Suppressor macrophage treated with lipopolysaccharide for 1 hour (primary cell): ENCODE data around the gene ARHGAP32.

Experiments used
- DNase-seq, 3 donors: peaks; one replicate each; pipeline ENCODE4 v3.0.0-alpha.2; 2020 to 2022

The ARHGAP32 gene

DNA sequence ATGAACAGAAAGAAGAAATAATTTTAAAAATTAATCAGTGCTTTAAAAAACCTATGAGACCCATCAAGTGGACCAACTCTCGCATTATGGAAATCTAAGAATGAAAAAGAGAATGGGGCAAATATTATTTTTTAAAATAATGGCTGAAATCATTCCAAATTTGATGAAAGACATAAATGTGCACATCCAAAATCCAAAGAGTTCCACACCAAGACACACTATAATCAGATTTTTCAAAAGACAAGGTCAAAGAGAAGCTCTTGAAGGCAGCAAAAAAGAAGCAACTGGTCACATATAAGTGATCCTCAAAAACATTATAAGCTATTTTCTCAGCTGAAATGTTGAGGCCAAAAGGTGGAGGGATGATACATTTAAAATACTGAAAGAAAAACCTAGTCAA lies 85.3 kb downstream of the ARHGAP32 start:
- no peak for DNase-seq

DNA sequence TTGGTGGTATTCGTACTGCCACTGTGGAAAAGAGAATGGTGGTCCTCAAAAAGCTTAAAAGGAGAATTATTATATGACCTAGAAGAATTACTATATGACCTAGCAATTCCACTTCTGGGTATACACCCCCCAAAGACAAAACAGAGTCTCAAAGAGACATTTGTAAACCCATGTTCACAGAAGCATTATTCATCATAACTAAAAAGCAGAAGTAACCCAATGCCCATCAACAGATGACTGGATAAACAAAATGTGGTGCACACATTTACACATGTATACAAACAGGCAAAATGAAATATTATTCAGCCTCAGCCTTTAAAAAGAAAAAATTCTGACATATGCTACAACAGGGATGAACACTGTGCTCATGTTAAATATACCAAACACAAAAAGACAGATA lies 89.4 kb downstream of the ARHGAP32 start:
- DNase-seq, result peak in 1 of 3 donors; percentile 6

DNA sequence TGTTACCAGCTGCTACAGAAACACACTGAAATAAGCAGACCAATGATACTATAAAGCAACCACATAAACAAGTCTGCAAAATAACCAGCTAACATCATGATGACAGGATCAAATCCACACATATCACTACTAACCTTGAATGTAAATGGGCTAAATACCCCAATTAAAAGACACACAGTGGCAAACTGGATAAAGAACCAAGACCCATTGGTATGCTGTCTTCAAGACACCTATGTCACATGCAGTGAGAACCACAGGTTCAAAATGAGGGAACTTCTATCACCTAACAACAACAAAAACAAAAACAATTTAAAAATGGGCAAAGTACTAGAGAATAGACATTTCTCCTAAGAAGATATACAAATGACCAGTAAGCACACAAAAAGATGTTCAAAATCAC lies 89.9 kb downstream of the ARHGAP32 start:
- no peak for DNase-seq

DNA sequence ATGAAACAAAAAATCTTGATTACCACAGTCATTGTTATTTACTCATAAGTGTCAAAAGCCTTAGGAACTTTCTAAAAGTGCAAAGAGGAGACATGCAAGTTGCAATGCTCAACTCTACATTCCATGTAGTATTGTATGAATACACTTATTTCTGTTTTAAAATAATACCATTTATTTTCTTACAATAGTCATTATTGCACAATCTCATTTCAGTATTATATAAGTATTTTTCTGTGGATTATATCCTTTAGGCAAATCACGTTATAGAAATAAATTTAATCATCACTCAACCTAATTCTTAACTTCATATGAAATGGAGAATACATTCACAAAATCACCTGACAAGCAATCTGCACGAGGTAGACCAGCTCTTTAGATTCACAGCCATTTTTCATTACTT lies 98.8 kb downstream of the ARHGAP32 start:
- peak in 1 of 3 donors; percentile 13 for DNase-seq

DNA sequence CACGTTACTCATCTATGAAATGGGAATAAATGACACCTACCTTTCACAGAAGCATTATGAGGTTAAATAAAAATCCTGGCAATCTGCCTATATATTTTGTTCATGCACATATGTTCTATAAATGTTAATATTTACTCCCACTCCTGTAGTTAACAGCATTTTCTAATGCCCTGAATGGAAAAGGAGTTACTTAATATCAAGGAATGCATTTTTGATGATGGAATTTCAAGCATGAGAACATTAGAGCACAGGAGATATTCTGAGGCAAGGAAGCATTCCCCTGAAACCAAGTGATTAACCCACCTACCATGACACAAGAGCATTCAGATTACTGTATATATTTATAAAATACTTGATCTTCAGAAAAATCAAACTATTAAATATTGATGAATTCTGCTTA lies 102.1 kb downstream of the ARHGAP32 start:
- DNase-seq, result no peak

DNA sequence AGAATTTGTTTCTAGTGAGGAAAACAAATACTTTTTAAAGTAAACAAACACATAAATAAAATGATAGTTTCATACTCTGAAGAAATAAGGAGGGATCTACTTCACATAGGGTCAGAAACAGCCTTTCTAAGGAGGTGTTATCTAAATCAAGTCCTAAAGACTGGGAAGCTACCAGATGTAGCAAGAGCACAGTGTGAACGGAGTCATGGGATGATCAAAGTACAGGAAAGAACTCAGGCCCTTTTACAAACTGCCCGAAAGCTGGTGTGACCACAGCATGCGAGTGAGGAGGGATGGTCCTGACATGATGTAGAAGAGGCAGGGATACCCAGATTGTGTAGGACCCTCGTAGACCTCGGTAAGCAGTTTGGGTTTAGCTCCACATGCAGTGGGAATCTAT lies 102.8 kb downstream of the ARHGAP32 start:
- DNase-seq, result peak in 1 of 3 donors; percentile 1

DNA sequence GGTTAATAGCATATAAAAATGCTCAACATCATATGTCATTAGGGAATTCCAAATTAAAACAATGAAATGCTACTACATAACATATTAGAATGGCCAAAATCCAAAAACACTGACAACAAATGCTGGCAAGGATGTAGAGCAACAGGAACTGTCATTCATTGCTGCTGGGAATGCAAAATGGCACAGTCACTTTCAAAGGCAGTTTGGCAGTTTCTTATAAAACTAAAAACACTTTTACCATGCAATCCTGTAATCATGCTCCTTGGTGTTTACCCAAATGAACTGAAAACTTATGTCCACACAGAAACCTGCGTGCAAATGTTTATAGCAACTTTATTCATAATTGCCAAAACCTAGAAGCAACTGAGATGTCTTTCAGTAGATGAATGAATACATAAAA lies 105.1 kb downstream of the ARHGAP32 start:
- no peak for DNase-seq

DNA sequence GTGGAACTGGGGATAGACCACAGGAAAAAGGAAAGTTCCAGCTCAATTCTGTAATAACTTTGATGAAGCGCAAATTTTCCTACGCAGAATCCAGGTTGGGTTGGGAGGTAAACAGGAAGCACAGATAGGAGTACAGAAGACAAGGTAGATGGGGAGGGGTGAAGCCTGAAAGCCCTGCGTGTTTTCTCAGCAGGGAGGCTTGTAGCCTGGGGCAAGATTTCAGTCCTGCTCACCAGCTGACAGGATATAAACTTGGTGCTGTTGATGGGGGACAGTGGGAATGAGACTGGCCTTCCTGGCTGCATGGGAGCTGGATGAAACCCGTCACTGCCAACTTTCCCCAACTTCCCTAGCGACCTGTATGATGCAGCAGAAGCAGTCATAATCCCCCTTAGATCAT lies 114.9 kb downstream of the ARHGAP32 start:
- peak in 1 of 3 donors; percentile 10 for DNase-seq

DNA sequence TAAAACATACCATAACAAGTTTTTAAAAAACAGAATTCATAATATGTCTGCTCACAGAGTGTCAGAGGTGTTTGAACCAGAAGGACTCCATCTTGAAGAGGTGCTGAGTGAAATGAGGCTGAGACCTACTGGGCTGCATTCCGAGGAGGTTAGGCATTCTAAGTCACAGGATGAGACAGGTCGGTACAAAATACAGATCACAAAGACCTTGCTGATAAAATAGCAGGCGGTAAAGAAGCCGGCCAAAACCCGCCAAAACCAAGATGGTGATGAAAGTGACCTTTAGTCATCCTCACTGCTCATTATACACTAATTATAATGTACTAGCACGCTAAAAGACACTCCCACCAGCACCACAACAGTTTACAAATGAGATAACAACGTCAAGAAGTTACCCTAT lies 116.4 kb downstream of the ARHGAP32 start:
- peak in 1 of 3 donors; percentile 7 for DNase-seq

DNA sequence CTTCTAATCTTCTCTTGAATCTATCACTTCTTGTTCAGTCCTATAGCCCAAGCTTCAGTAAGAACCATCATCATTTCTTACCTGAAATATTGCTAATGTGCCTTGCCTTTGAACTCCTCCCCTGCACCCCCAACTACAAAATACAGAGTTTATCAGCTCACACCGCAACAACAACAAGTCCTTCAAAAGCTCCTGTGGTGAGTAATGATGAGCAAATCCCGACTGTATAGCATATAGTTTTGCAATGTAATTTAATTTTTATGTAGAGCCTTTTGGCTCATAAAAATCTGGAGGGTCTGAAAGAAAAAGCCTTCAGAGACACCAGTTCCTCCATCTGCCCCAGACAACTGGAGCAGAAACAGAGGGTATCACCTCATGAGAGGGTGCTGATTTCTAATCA lies 124.7 kb downstream of the ARHGAP32 start:
- peak in 1 of 3 donors; percentile 15 for DNase-seq

DNA sequence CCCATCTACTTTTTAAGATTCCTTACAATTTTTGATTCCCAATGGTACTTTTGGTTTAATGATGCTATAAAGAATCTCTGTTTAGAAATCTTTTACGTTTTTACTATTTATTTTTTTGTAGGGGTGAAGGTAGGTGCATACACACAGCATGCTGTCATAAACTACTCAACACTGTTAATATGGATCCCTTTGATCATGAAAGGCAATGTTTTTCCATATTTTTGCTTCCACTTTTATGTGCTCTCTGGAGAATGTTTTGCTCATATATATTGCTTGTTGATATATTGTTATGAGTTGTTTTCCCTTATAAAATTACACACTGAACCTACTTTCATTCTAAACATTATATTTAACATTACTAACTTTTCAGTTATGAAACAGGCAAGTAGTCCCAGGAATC lies 125.9 kb downstream of the ARHGAP32 start:
- peak in 1 of 3 donors; percentile 1 for DNase-seq

DNA sequence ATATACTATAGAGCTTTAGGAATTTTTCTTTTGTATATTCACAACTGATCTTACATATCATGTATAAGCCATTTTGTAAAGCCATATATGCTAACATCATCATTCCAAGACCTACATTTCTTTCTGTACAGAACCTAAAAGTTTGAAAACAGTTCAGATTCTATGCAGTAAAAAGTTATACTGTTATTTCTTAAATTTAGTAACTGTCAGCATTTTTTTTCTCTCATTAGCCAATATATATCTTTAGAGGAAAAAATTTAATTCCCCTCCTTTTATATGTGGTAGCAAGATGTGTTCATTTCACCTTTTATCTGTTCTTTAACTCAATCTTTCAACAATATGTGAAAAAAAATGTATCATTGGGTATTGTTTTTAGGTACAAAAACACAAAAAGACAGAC lies 129.0 kb downstream of the ARHGAP32 start:
- peak in 1 of 3 donors; percentile 8 for DNase-seq

DNA sequence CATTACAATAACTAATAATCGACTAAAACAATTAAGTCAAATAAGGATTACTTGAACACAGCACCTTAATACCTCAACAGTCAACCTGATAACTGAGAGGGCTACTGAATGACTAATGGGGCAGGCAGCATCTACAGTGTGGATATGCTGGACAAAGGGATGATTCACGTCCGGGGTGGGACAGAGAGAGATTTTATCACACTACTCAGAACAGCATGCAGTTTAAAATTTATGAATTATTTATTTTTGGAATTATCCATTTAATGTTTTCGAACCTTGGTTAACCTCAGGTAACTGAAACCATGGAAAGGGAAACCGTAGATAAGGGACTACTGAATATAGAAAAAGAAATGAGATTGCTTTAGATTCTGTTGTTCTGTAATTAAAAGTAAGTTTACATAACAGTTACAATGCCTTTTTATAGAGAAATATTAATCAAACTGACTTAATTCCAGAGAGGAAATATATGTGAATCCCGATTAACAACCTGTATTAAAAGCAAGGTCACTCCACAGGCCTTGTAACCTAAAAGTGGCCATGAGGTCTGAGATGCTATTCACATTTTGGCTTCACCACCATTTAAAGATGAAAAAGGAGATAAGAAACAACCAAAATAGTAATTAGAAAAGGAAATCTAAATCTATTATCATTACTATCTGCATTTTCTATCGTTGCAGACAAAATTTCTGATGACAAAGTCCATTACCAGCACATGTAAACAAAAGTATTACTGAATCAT lies 130.5 kb downstream of the ARHGAP32 start:
- peak in 1 of 3 donors; percentile 12 for DNase-seq

DNA sequence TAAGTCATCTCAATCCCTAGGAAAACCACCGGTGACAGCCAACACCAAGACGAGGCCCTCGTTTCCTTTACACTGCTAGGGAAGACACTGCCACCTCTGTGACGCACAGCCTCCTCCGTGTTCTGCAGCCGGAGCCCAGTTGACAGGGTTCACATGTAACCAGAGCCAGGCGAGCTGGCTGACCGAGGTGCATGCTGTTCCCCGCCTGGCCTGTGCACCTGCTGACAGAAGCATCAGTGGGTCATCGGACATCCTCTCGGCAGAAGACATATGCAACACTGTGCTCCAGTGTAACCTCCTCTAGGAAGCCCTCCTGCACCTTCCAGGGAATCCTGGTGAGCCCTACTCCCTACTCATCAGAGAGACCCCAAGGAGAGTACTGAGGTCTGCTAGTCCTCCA lies 135.2 kb downstream of the ARHGAP32 start:
- DNase-seq, result peak in 1 of 3 donors; percentile 13

DNA sequence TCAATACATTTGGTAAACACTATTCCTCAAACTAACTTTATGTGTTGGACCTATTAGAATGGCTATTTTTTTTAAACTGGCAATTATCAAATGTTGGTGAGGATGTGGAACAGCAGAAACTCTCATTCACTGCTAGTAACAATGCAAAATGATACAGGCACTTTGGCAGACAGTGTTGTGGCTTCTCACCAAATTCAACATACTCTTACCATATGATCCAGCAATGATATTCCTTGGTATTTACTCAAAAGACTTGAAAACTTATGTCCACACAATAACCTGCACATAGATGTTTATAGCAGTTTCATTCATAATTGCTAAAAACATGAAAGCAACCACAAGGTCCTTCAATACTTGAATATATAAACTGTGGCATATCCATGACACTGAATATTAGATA lies 136.9 kb downstream of the ARHGAP32 start:
- no peak for DNase-seq

DNA sequence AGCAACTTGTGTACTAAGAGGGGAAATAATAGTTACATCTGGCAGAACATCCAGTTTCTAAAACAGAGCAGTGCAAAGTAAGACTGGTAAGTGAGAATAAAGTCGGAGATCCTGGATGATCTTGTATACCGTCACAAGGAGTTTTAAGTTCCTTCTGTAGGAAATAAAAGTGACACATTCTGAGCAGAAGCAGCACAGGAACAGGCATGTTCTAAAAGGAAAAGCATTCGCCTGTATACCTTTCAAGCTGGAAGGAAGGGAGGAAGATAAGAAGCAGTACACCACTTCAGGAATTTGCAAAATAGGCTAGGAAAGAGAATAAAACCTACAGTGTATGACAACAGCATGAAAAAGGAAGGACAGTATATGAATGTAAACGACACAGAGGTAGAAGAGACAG lies 143.2 kb downstream of the ARHGAP32 start:
- DNase-seq, result no peak

DNA sequence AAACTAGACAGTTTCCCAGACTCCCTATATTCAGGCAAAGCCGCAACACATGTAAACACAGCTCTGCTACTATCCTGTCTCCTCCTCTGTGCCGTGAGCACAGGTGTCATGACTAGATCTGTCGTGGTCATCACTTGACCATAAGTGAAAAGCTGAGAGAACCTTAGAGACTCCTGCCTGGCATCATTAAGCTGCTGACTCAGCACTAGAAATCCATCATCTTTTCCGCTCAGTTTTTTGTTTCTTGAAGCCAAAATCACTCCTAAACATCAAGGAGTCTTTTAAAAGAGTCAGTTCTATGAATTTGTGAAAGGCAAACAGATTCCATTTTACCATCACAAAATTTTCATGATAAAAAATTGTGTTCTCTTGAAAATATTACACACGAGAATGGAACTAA lies 147.0 kb downstream of the ARHGAP32 start:
- DNase-seq, result no peak

DNA sequence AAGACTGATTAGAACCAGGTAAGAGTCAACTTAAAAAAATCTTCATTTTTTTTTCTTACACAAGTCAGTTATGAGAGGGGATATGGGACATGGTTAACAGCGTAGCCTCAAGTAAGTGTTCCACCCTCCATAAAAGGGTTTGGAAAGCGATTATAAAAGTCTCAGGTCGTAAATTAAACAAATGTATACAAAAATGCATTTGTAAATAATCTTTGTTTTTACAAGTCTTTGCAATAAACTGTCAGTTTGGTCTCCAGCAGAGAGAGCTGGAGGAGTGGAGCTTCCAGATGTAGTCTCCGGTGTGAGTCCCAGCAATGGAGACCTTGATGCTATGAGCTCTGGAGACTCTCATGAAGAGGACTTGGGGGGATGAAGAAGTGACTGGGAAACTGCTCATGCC lies 149.6 kb downstream of the ARHGAP32 start:
- DNase-seq, result no peak

DNA sequence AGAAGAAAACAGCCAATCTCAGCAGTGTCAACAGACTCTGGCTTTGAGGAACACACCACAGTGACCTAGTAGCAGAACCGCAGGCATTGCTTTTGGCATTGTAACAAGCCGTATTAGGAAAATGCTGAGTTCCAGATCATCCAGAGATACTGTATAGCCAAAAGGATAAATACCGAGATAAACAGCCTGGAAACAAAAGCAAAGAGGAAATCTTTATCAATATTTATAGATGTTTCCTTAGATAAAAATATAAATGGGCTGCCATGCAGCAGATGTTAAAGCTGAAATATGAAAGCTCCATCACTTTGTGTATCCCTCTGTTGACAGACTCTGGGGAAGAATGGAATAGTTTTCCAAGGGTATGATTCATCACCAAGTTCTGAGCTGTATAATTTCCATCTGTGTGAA lies 150.5 kb downstream of the ARHGAP32 start:
- no peak for DNase-seq

DNA sequence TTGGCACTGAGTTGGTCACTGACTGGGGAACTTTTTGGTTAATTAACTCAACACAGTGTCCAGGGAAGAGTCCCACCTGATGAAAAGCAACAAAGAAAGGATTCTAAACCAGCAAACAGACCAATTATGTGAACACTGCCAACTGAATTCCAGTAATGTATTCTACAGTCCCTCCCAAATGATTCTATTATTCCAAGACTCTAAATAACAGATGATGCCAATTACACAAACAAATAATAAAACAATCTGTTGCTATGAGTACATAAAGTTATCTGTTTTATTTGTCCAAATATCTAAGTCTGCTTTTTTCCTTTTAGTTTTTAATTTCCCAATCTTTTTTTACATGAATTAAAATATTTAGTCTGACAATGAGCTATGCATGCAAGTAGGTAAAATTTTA lies 151.2 kb downstream of the ARHGAP32 start:
- DNase-seq, result no peak

DNA sequence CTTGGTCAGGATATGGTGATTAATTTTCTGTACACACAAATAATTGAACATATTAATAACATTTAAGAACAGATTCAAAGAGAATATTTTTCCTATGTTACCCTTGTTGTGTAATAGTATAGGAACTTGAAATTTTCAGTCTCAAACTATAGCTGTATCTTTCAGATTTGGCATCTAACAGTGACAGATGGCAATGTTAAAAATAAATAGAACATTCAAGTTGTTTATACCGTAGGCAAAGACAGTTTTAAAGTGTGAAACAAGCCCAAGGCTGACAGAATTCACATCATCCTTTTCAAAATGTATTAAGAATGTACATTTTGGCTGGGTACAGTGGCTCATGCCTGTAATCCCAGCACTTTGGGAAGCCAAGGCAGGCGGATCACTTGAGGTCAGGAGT lies 156.9 kb downstream of the ARHGAP32 start:
- no peak for DNase-seq

DNA sequence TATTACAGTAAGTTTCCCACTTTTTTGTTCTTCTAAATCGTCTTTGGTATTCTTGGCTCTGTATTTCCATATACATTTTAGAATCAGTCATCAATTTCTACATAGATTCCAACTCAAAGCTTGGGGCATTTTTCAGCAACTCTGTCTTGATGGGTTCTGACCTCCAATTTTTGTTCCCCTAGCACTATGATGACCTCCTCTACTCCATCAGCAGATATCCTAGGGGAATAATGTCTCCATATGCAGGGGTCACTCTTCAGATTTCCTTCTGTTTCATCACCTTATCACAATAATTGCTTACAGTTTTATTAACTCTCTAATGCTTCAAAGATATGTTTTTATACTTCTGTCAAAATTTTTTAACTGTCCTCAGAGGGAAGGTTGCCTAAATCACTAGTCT lies 158.1 kb downstream of the ARHGAP32 start:
- DNase-seq, result no peak

DNA sequence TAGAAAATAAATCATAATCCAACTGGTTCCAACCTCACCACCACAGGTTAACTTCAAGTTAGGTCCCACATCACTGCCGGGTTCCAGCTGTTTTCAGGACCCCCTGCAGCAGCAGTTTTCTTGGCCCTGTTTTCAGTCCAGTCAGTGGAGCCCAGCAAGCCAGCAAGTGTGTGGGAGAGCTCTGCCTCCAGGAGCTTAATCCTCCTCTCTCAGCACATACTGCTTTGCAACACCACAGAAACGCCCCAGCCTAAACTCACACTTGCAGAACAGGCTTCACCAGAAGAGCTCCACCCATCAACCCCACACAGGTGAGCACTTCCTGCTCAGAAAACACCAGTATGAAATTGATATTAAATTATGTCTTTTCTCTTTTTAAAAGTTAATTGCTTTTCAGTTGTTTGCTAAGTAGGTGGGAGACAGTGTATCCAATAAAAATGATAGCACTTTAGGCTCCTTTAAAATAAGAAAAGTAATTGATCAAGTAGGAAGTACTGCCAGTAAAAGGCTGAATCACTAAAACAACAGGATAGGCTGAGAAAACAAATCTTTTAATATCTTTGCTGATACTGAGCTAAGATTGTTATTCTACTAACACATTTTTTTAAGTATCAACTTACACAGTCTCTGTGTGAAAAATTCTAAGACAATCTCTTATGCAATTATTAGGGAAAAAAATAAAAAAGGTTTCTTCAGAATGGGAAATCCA lies 168.0 kb downstream of the ARHGAP32 start:
- peak in 1 of 3 donors; percentile 6 for DNase-seq

DNA sequence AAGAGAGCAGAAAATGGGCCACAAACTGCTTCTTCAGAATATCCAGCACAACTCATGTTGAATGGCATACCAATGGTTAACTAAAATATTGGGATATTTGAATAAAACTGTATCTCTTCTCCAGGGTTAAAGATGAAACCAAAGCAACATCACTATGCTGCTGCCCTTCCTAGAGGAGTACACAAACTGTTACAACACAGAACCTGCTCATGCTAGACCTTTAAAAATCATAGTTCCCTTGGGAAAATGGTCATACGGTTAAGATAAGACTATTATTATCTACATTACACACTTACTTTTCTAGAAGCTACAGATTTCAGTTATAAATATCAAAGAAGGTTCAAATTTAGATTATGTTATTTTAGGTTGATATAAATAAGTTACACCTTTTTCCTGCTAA lies 170.8 kb downstream of the ARHGAP32 start:
- no peak for DNase-seq

DNA sequence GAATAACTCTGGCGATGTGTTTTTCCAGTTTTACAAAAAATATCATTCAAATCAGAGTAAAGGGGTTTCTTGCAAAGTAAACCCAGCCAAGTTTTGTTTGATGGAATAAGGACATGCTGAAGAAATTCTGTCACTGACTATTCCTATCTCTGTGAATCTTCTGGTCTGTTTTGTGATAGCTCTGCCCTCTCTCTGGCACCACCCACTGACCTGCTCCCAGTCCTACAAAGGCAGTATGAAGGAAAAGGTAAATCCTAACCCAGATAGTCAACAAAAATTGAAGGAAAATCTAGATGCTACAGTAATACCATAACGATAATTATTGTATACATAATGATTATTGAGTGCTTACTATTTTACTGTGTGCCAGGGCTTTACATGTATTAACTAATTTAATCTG lies 173.1 kb downstream of the ARHGAP32 start:
- DNase-seq, result no peak
